ENCODE results near the gene NPAS3.

NPAS3 gene

GRCh38 chr14:33782923-33783322, 844.2 kb downstream of the NPAS3 start:
- no peak for TF ChIP-seq CTCF (conservative IDR thresholded peaks at IDR 0.05; ENCODE audit: control insufficient read depth, insufficient read depth, low read depth, low read length)
- no peak for DNase-seq (ENCODE audit: low read depth)
- H3K4me3 ChIP-seq (ENCODE audit: control insufficient read depth, low read depth, low read length): no peak overlapping the region

GRCh38 chr14:33786091-33786825, 847.6 kb downstream of the NPAS3 start:
- DNase-seq (ENCODE audit: low read depth): no peak
- H3K4me3 ChIP-seq (ENCODE audit: control insufficient read depth, low read depth, low read length): no peak overlapping the region
- no peak for TF ChIP-seq CTCF (conservative IDR thresholded peaks at IDR 0.05; ENCODE audit: control insufficient read depth, insufficient read depth, low read depth, low read length)

GRCh38 chr14:33788161-33788560, 849.5 kb downstream of the NPAS3 start:
- no peak overlapping the region for H3K4me3 ChIP-seq (ENCODE audit: control insufficient read depth, low read depth, low read length)
- DNase-seq (ENCODE audit: low read depth): no peak
- TF ChIP-seq CTCF (conservative IDR thresholded peaks at IDR 0.05; ENCODE audit: control insufficient read depth, insufficient read depth, low read depth, low read length): no peak

GRCh38 chr14:33790996-33791395, 852.3 kb downstream of the NPAS3 start:
- TF ChIP-seq CTCF (conservative IDR thresholded peaks at IDR 0.05; ENCODE audit: control insufficient read depth, insufficient read depth, low read depth, low read length): no peak
- DNase-seq (ENCODE audit: low read depth): no peak
- H3K4me3 ChIP-seq (ENCODE audit: control insufficient read depth, low read depth, low read length): no peak overlapping the region

- no peak for TF ChIP-seq CTCF (conservative IDR thresholded peaks at IDR 0.05; ENCODE audit: control insufficient read depth, insufficient read depth, low read depth, low read length)
- DNase-seq (ENCODE audit: low read depth): no peak
Observed at GRCh38 chr14:33792009-33792719, 853.5 kb downstream of the NPAS3 start.

GRCh38 chr14:33792720-33793368, 854.2 kb downstream of the NPAS3 start:
- no peak overlapping the region for H3K4me3 ChIP-seq (ENCODE audit: control insufficient read depth, low read depth, low read length)
- peak; percentile 95 for TF ChIP-seq CTCF (conservative IDR thresholded peaks at IDR 0.05; ENCODE audit: control insufficient read depth, insufficient read depth, low read depth, low read length)
- DNase-seq (ENCODE audit: low read depth): peak; percentile 81

More at GRCh38 chr14:33792009-33792719, 853.5 kb downstream of the NPAS3 start:
- H3K4me3 ChIP-seq (ENCODE audit: control insufficient read depth, low read depth, low read length): no peak overlapping the region

All from fibroblast of mammary gland (primary cell).